SK-N-SH (cell line): Measurements from ENCODE around the gene FZD7.

Experiments
- CTCF ChIP-seq: fragments of 200-600 bp; sonication (generic); IDR thresholded peaks from 2 replicates; pipeline ENCODE4 v1.6.1; 2017; ENCODE audit warnings: antibody characterized with exemption, mild to moderate bottlenecking, moderate library complexity
- EZH2phosphoT487 ChIP-seq: fragments of 200-600 bp; sonication (generic); IDR thresholded peaks from 2 replicates; pipeline ENCODE4 v1.6.1; 2017; ENCODE audit warnings: low read depth, mixed run types, mild to moderate bottlenecking, antibody characterized with exemption, moderate library complexity, borderline replicate concordance
- GABPA ChIP-seq: IDR thresholded peaks from 2 replicates; pipeline ENCODE4 v1.4.0; 2012; ENCODE audit warnings: low read depth, mild to moderate bottlenecking
- PBX3 ChIP-seq: IDR thresholded peaks from 2 replicates; pipeline ENCODE4; 2012
- POLR2AphosphoS5 ChIP-seq: IDR thresholded peaks from 2 replicates; pipeline ENCODE4 v1.6.1; 2012; ENCODE audit warnings: low read depth, low read length
- RAD21 ChIP-seq: IDR thresholded peaks from 2 replicates; pipeline ENCODE4 v1.6.1; 2012; ENCODE audit warnings: mild to moderate bottlenecking, low read length
- RCOR1 ChIP-seq: fragments of 150-350 bp; IDR thresholded peaks from 2 replicates; pipeline ENCODE4 v1.6.1; 2017; ENCODE audit warnings: antibody characterized with exemption, low read length
- RFX5 ChIP-seq: IDR thresholded peaks from 2 replicates; pipeline ENCODE4 v1.6.1; 2012; ENCODE audit warnings: mild to moderate bottlenecking, improper control_type of control experiment, low read length
- TAF1 ChIP-seq: IDR thresholded peaks from 2 replicates; pipeline ENCODE4 v1.6.1; 2012; ENCODE audit warnings: low read depth, mild to moderate bottlenecking, low read length, moderate library complexity, borderline replicate concordance
- TEAD4 ChIP-seq: IDR thresholded peaks from 2 replicates; pipeline ENCODE4 v1.4.0; 2012; ENCODE audit warnings: mild to moderate bottlenecking, borderline replicate concordance; ENCODE audit not compliant: insufficient read depth
- ZBTB33 ChIP-seq: IDR thresholded peaks from 2 replicates; pipeline ENCODE4 v1.4.0; 2012; ENCODE audit warnings: low read depth, borderline replicate concordance

DNA sequence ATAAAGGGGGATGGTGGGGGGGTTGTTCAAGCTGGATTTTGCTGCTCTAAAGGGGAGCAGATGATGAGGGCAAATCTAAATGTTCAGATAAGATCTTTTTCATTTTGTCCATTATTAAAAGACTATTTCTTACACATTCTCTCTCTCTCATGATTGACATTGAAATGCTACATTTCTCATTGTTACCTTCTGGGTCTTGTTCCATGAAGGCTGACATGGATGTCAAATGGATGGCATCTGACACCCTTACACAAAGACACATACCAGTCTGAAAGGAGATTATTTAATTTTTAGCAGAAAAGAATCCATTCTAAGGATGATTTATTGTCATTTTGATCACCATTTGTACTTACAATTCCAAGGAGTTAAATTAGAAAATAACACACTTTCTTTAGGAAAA, 11.1 kb downstream of the FZD7 start:
- TF ChIP-seq CTCF (no peak), RCOR1 (no peak), PBX3 (no peak), TEAD4 (no peak), RAD21 (no peak), EZH2phosphoT487 (no peak), ZBTB33 (no peak), RFX5 (no peak), POLR2AphosphoS5 (no peak), GABPA (no peak), TAF1 (no peak)
